Mucosa of descending colon (tissue), 3 donors: ENCODE data around the gene OR10V1. TPM values are rescaled to one million over a fixed set of nuclear protein-coding genes. Genes with fewer than 3 reads are reported as not detected.
"Not testable (repeated sequence)": the region's sequence is repeated elsewhere in the genome, so short reads cannot be mapped to it uniquely, and the experiment has no call there.

Experiments used
- ATAC-seq: fragments of 200-7000 bp; cut with Tn5 transposase; one replicate; pipeline ENCODE4 v1.9.1; 2020; ENCODE audit warnings: mild to moderate bottlenecking, moderate library complexity
- DNase-seq, 3 donors: peaks; one replicate each; pipeline ENCODE4 v3.0.0-alpha.2; 2020
- H3K36me3 ChIP-seq: fragments of 200-600 bp; one replicate; pipeline ENCODE4 v1.8.0; 2021; ENCODE audit warnings: low read depth, mild to moderate bottlenecking
- H3K4me1 ChIP-seq: fragments of 200-600 bp; one replicate; pipeline ENCODE4 v1.8.0; 2021; ENCODE audit warnings: low read depth, mild to moderate bottlenecking
- H3K4me3 ChIP-seq: fragments of 200-600 bp; one replicate; pipeline ENCODE4 v1.8.0; 2021; ENCODE audit warnings: mild to moderate bottlenecking
- H3K9me3 ChIP-seq: fragments of 200-600 bp; one replicate; pipeline ENCODE4 v1.8.0; 2021; ENCODE audit warnings: mild to moderate bottlenecking
- intact Hi-C, 2 donors: fragments of 100-400 bp; cut with DNase I in 1 of 2; cut with micrococcal nuclease in 1 of 2; formaldehyde crosslinking; loops; one replicate each; pipeline versions ENCODE4 v1.11.0 to v1.11.1; 2022; cut with DNase I, micrococcal nuclease
- total RNA-seq, 3 donors: library from RNA; stranded (reverse); fragmentation: NEBNext Ultra II Directional in 2 of 3; extraction: Animal tissue kit (Norgen Biotek cat#: 25700) in 2 of 3; gene quantifications; one replicate each; pipeline versions ENCODE4 v1.2.1 to v1.2.4, GENCODE V29; 2021 to 2023
- TF ChIP-seq, protein P1 (sequence below): fragments of 200-600 bp; IDR thresholded peaks from one replicate; pipeline ENCODE4 v1.8.0; 2022; ENCODE audit warnings: antibody characterized with exemption, mild to moderate bottlenecking
- donor health status: DM: no; HTN: no; CAD: no; lungs with moderate emphysema.
- donor health status: DM: no; HTN: no; CAD: no.
- donor health status: DM: no; HTN: yes; CAD: no.

The OR10V1 gene
- total RNA-seq, 3 donors from 2014 or later = not detected

GRCh38 chr11:59708537-59708936 lies 5.1 kb downstream of the OR10V1 start:
- TF ChIP-seq, protein P1, sequence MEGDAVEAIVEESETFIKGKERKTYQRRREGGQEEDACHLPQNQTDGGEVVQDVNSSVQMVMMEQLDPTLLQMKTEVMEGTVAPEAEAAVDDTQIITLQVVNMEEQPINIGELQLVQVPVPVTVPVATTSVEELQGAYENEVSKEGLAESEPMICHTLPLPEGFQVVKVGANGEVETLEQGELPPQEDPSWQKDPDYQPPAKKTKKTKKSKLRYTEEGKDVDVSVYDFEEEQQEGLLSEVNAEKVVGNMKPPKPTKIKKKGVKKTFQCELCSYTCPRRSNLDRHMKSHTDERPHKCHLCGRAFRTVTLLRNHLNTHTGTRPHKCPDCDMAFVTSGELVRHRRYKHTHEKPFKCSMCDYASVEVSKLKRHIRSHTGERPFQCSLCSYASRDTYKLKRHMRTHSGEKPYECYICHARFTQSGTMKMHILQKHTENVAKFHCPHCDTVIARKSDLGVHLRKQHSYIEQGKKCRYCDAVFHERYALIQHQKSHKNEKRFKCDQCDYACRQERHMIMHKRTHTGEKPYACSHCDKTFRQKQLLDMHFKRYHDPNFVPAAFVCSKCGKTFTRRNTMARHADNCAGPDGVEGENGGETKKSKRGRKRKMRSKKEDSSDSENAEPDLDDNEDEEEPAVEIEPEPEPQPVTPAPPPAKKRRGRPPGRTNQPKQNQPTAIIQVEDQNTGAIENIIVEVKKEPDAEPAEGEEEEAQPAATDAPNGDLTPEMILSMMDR = no peak
- ATAC-seq (no peak), DNase-seq (no peak)
- Histone ChIP-seq H3K4me3 (no peak overlapping the region), H3K9me3 (no peaks in the 10 kb centered on the region), H3K4me1 (no peaks in the 10 kb centered on the region), H3K36me3 (no peaks in the 10 kb centered on the region)
- intact Hi-C loops = no loop called here

DNA sequence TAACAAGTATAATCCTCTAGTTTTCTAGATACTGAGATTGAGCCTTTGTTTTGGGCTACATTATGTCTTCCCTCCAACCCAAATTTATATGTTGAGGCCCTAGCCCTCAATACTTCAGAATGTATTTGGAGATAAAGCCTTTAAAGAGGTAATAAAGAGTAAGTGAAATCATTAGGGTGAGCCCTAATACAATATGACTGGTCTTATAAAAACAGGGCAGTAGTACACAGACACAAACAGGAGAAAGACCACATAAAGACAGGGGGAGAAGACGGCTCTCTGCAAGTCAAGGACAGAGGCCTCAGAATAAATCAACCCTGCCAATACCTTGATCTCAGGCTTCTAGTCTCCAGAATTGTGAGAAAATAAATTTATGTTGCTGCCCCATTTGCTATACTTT lies 6.3 kb downstream of the OR10V1 start:
- H3K4me1 ChIP-seq = no peaks in the 10 kb centered on the region
- TF ChIP-seq, protein P1 = no peak
- intact Hi-C loops = no loop called here
- H3K9me3 ChIP-seq = no peaks in the 10 kb centered on the region
- no peak for DNase-seq
- H3K4me3 ChIP-seq = no peak overlapping the region
- ATAC-seq = no peak
- H3K36me3 ChIP-seq = no peaks in the 10 kb centered on the region

- TF ChIP-seq, protein P1 = no peak
- H3K4me1 ChIP-seq = no peaks in the 10 kb centered on the region
- intact Hi-C loops = no loop called here
- peak in 2 of 3 donors; percentile 31 to 76 for DNase-seq
- no peaks in the 10 kb centered on the region for H3K36me3 ChIP-seq
- ATAC-seq = peak; percentile 85
- no peak overlapping the region for H3K4me3 ChIP-seq
- no peaks in the 10 kb centered on the region for H3K9me3 ChIP-seq
These were observed 6.9 kb downstream of the OR10V1 start for GRCh38 chr11:59706518-59707285.

GRCh38 chr11:59705294-59705693 lies 8.4 kb downstream of the OR10V1 start:
- intact Hi-C loops = no loop called here
- TF ChIP-seq, protein P1 = no peak
- ATAC-seq = no peak

GRCh38 chr11:59703515-59703914 lies 10.1 kb downstream of the OR10V1 start:
- H3K9me3 ChIP-seq, ATAC-seq, H3K4me3 ChIP-seq, DNase-seq, H3K4me1 ChIP-seq, intact Hi-C loops, H3K36me3 ChIP-seq: not testable (repeated sequence)

More at GRCh38 chr11:59705294-59705693, 8.4 kb downstream of the OR10V1 start:
- no peak for DNase-seq
- H3K4me1 ChIP-seq = no peaks in the 10 kb centered on the region
- H3K4me3 ChIP-seq = no peak overlapping the region
- no peaks in the 10 kb centered on the region for H3K36me3 ChIP-seq
- H3K9me3 ChIP-seq = no peaks in the 10 kb centered on the region

GRCh38 chr11:59700157-59700556 lies 13.5 kb downstream of the OR10V1 start:
- DNase-seq, H3K4me1 ChIP-seq, H3K9me3 ChIP-seq, intact Hi-C loops, H3K4me3 ChIP-seq, H3K36me3 ChIP-seq, ATAC-seq: not testable (repeated sequence)
